GM10266 (cell line): ENCODE measurements around the gene PSMC3IP.

ENCODE experiments used
- DNase-seq: peaks from one replicate; pipeline ENCODE4 v3.0.0; 2012; ENCODE audit errors: extremely low spot score
- CTCF ChIP-seq: IDR thresholded peaks from 2 replicates; pipeline ENCODE4 v1.5.1; 2012; ENCODE audit warnings: mild to moderate bottlenecking, low read depth; ENCODE audit not compliant: control insufficient read depth, insufficient read depth; ENCODE audit errors: missing control alignments

PSMC3IP gene

GRCh38 chr17:42531455-42532354 lies 45.8 kb downstream of the PSMC3IP start:
- TF ChIP-seq CTCF = peak; percentile 62
- DNase-seq = peak; percentile 67

- no peak for DNase-seq
- no peak for TF ChIP-seq CTCF
Measured at GRCh38 chr17:42530952-42531454, 46.5 kb downstream of the PSMC3IP start.

DNA sequence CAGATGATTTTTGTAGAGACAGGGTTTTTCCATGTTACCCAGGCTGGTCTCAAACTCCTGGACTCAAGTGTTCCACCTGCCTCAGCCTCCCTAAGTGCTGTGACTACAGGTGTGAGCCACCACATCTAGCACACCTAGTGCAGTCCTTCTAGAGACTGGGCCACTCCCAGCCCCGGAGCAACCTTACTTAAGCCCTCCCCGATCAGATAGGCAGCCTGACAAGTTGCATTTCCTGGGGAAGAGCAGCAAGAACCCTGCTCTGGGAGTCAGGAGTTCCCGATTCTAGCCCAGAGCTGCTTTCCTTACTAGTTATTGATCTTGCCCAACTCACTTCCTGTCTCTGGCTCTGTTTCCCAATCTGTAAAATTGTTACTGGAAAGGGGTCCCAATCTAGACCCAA lies 48.5 kb downstream of the PSMC3IP start:
- TF ChIP-seq CTCF = no peak
- DNase-seq = no peak

GRCh38 chr17:42527932-42528331 lies 49.6 kb downstream of the PSMC3IP start:
- no peak for TF ChIP-seq CTCF
- no peak for DNase-seq

GRCh38 chr17:42526031-42526444 lies 51.5 kb downstream of the PSMC3IP start:
- no peak for TF ChIP-seq CTCF
- DNase-seq = no peak

DNA sequence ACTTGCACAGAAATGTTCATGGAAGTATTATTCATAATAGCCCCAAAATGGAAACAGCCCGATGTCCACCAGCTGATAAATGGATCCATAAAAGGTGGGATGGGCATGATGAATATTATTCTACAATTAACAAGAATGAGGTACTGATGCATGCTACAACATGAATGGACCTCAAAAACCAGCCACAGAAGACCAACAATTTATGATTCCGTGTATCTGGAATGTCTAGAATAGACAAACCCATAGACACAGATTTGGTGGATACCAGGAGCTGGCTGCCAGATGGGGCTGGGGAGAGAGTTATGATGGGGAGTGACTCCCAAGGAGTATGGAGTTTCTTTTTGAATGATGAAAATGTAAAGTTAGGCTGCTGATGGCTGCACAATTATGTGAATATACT lies 52.3 kb downstream of the PSMC3IP start:
- DNase-seq = no peak
- no peak for TF ChIP-seq CTCF

- no peak for DNase-seq
- TF ChIP-seq CTCF = no peak
Measured at GRCh38 chr17:42522798-42523278, 54.7 kb downstream of the PSMC3IP start.
